K562 (cell line): ENCODE data around the gene ZNRF1. TPM values are rescaled to one million over a fixed set of nuclear protein-coding genes. Genes with fewer than 3 reads are reported as not detected.

Source experiments
- ATAC-seq: fragments of 200-7000 bp; cut with Tn5 transposase; 3 replicates; pipeline ENCODE4 v1.9.1; 2020; ENCODE audit warnings: moderate library complexity
- BruUV-seq: library from RNA; stranded (reverse); fragments of 400-500 nt; replicated peaks from 2 replicates; lab custom pipeline; 2021; lab: Mats Ljungman, UMichigan
- CTCF ChIA-PET: fragments of 300-600 bp; formaldehyde crosslinking; extraction: SDS; loops from one replicate; lab custom pipeline; 2021; ENCODE audit warnings: low intra/inter-chr PET ratio; lab: Yijun Ruan, JAX
- POLR2A ChIA-PET: fragments of 300-600, 350-650 bp; sonication (Branson Sonifier 250); formaldehyde crosslinking; extraction: SDS; loops from one replicate; lab custom pipeline; 2021; ENCODE audit warnings: antibody characterized with exemption, inconsistent platforms; lab: Yijun Ruan, JAX
- DNase-seq, 4 experiments: peaks; one replicate each; pipeline versions ENCODE4 v3.0.0 to v3.0.0-alpha.2; 2011 to 2018; ENCODE audit warnings: low spot score in 3 of 4, mixed read lengths in 3 of 4; ENCODE audit errors: extremely low read depth in 1 of 4
- FAIRE-seq: peaks from 2 replicates; lab custom pipeline; 2011; peaks lifted over from hg19 to GRCh38; lab: Jason Lieb, UNC
- H2AFZ ChIP-seq: 2 replicates; pipeline ENCODE4 v1.6.0; 2011; ENCODE audit warnings: low read depth, low read length, control low read depth, inconsistent platforms
- H3K27ac ChIP-seq: fragments of 200-600 bp; 3 replicates; pipeline ENCODE4 v1.8.0; 2011; ENCODE audit warnings: low read depth, mild to moderate bottlenecking, control low read depth, inconsistent platforms, low read length, moderate library complexity, mixed read lengths; ENCODE audit errors: extremely low read depth
- H3K27me3 ChIP-seq, 2 experiments: fragments of 300-600 bp in 1 of 2; 2 replicates in 1 of 2; 3 replicates in 1 of 2; pipeline versions ENCODE4 v1.6.0 to v1.8.0; 2011; ENCODE audit warnings: inconsistent platforms in 2 of 2, low read length in 2 of 2, mild to moderate bottlenecking in 1 of 2, mixed read lengths in 1 of 2, moderate library complexity in 1 of 2; ENCODE audit not compliant: control insufficient read depth in 2 of 2, insufficient read depth in 2 of 2
- H3K36me3 ChIP-seq: fragments of 300-600 bp; 3 replicates; pipeline ENCODE4 v1.8.0; 2011; ENCODE audit warnings: mild to moderate bottlenecking, low read length, inconsistent platforms; ENCODE audit not compliant: control insufficient read depth, insufficient read depth
- H3K4me1 ChIP-seq, 2 experiments: fragments of 200-600 bp in 1 of 2; replicated peaks in 1 of 2; 2 replicates in 1 of 2; 3 replicates in 1 of 2; pipeline versions ENCODE4 v1.5.1 to v1.8.0; 2011; ENCODE audit warnings: inconsistent platforms in 2 of 2, low read length in 2 of 2, mild to moderate bottlenecking in 1 of 2, mixed read lengths in 1 of 2, moderate library complexity in 1 of 2; ENCODE audit not compliant: control insufficient read depth in 2 of 2, insufficient read depth in 2 of 2
- H3K4me2 ChIP-seq: 2 replicates; pipeline ENCODE4 v1.6.1; 2011; ENCODE audit warnings: low read length, control low read depth, inconsistent platforms, mixed read lengths; ENCODE audit not compliant: insufficient read depth
- H3K4me3 ChIP-seq: fragments of 200-600 bp; sonication (generic), shearing (Covaris generic); 2 replicates; pipeline ENCODE4 v1.5.1; 2016; ENCODE audit warnings: control low read depth, inconsistent platforms
- H3K79me2 ChIP-seq: fragments of 200-600 bp; 3 replicates; pipeline ENCODE4 v1.8.0; 2011; ENCODE audit warnings: low read length, inconsistent platforms; ENCODE audit not compliant: control insufficient read depth, insufficient read depth
- H3K9ac ChIP-seq, 2 experiments: 2 replicates each; pipeline versions ENCODE4 v1.6.0 to v1.6.1; 2011; ENCODE audit warnings: low read depth in 2 of 2, low read length in 2 of 2, control low read depth in 1 of 2, inconsistent platforms in 1 of 2, mild to moderate bottlenecking in 1 of 2, mixed read lengths in 1 of 2; ENCODE audit not compliant: insufficient read depth in 1 of 2
- H3K9me1 ChIP-seq: one replicate; pipeline ENCODE4 v1.6.0; 2011; ENCODE audit warnings: inconsistent platforms, mild to moderate bottlenecking, low read length, moderate library complexity; ENCODE audit not compliant: control insufficient read depth, insufficient read depth
- H3K9me3 ChIP-seq: replicated peaks from 2 replicates; pipeline ENCODE4 v1.5.1; 2011; ENCODE audit warnings: low read depth, low read length, inconsistent platforms; ENCODE audit not compliant: control insufficient read depth, insufficient read depth
- H4K20me1 ChIP-seq: replicated peaks from 2 replicates; pipeline ENCODE4 v1.6.1; 2011; ENCODE audit warnings: low read length, inconsistent platforms, mixed read lengths; ENCODE audit not compliant: control insufficient read depth, insufficient read depth
- BACH1 ChIP-seq: fragments of 200-800 bp; sonication (Bioruptor generic); IDR thresholded peaks from 2 replicates; pipeline ENCODE4 v1.6.1; 2016; ENCODE audit warnings: missing genetic modification characterization, missing compliant biosample characterization
- BHLHE40 ChIP-seq: IDR thresholded peaks from 2 replicates; pipeline ENCODE4 v1.6.1; 2011; ENCODE audit warnings: low read length, improper control_type of control experiment
- CCAR2 ChIP-seq: fragments of 200-400 bp; formaldehyde crosslinking; IDR thresholded peaks from 2 replicates; pipeline ENCODE4 v1.6.1; 2017; ENCODE audit warnings: mild to moderate bottlenecking, low read depth, low read length
- DMBX1 ChIP-seq: fragments of 250-450 bp; sonication (Bioruptor Pico); IDR thresholded peaks from 2 replicates; pipeline ENCODE4 v1.8.0; 2022; ENCODE audit warnings: inconsistent platforms, mild to moderate bottlenecking, moderate library complexity, borderline replicate concordance
- HIVEP1 ChIP-seq: fragments of 250-450 bp; sonication (Bioruptor Pico); IDR thresholded peaks from 2 replicates; pipeline ENCODE4 v1.4.0; 2020; ENCODE audit warnings: mild to moderate bottlenecking
- KAT8 ChIP-seq: fragments of 450-650 bp; IDR thresholded peaks from 2 replicates; pipeline ENCODE4 v1.6.1; 2016; ENCODE audit warnings: low read depth, mild to moderate bottlenecking
- MYBL2 ChIP-seq, 2 experiments: fragments of 450-650 bp in 1 of 2; sonication (generic) in 1 of 2; formaldehyde crosslinking in 1 of 2; IDR thresholded peaks; 2 replicates each; pipeline versions ENCODE4 v1.6.1 to v1.8.1; 2017 to 2022; ENCODE audit warnings: borderline replicate concordance in 1 of 2, inconsistent platforms in 1 of 2, low read depth in 1 of 2, mild to moderate bottlenecking in 1 of 2, missing genetic modification reagents in 1 of 2, moderate library complexity in 1 of 2
- PHF8 ChIP-seq: fragments of 200-600 bp; sonication (generic); IDR thresholded peaks from 2 replicates; pipeline ENCODE4 v1.6.1; 2012; ENCODE audit warnings: mixed run types, mild to moderate bottlenecking, inconsistent platforms, low read length, moderate library complexity, borderline replicate concordance
- PRDM10 ChIP-seq: fragments of 450-650 bp; IDR thresholded peaks from 2 replicates; pipeline ENCODE4 v1.6.1; 2018; ENCODE audit not compliant: partially characterized antibody
- RBM17 ChIP-seq: fragments of 200-400 bp; formaldehyde crosslinking; IDR thresholded peaks from 2 replicates; pipeline ENCODE4 v1.6.1; 2017; ENCODE audit warnings: low read depth, mild to moderate bottlenecking, low read length, borderline replicate concordance
- TCFL5 ChIP-seq: fragments of 250-450 bp; sonication (Bioruptor Pico); conservative IDR thresholded peaks from 2 replicates; pipeline ENCODE4 v1.6.1; 2021; ENCODE audit warnings: mild to moderate bottlenecking, moderate library complexity, matching md5 sums
- U2AF2 ChIP-seq: fragments of 200-400 bp; formaldehyde crosslinking; optimal IDR thresholded peaks from 2 replicates; pipeline ENCODE3; 2017; ENCODE audit warnings: low read depth, mild to moderate bottlenecking, low read length
- ZNF23 ChIP-seq: fragments of 250-450 bp; sonication (Bioruptor Pico); IDR thresholded peaks from 2 replicates; pipeline ENCODE4 v1.4.0; 2020; ENCODE audit warnings: mild to moderate bottlenecking
- ZNF639 ChIP-seq, 2 experiments: fragments of 200-800 bp in 1 of 2; sonication (Bioruptor generic) in 1 of 2; sonication (generic) in 1 of 2; formaldehyde crosslinking in 1 of 2; IDR thresholded peaks in 1 of 2; conservative IDR thresholded peaks in 1 of 2; 2 replicates each; pipeline versions ENCODE4 v1.5.0 to v1.6.1; 2016 to 2020; ENCODE audit warnings: missing compliant biosample characterization in 1 of 2, missing genetic modification characterization in 1 of 2, missing genetic modification reagents in 1 of 2
- WGBS: fragments of 100-300 bp; shearing (Covaris generic); methylation state at CpG from one replicate; pipeline ENCODE4 v1.1.6; 2016; ENCODE audit warnings: low coverage, mixed read lengths; ENCODE audit not compliant: insufficient coverage; ENCODE audit errors: missing lambda C conversion rate; 5-methylcytosine and 5-hydroxymethylcytosine counted together
- in situ Hi-C: fragments of 300-500 bp; cut with MboI; formaldehyde crosslinking; loops from 4 replicates; pipeline ENCODE4 v1.15.0; 2018; ENCODE audit warnings: inconsistent platforms, mixed read lengths
- intact Hi-C: fragments of 100-400 bp; cut with micrococcal nuclease; formaldehyde crosslinking; loops from 2 replicates; pipeline ENCODE4 v1.14.2; 2022
- polyA plus RNA-seq, 8 experiments: library from polyadenylated mRNA; depleted of rRNA in 4 of 8; stranded (reverse) in 5 of 8; unstranded in 3 of 8; fragments of >200 nt; fragmentation: Nextera tagmentation in 2 of 8; fragmentation: Illumina TruSeq in 1 of 8; extraction: Ambion mirVana in 2 of 8; extraction: Trizol in 1 of 8; gene quantifications; 2 replicates each; pipeline versions ENCODE4 v1.2.1 to v1.2.3, GENCODE V29; 2011 to 2014; ENCODE audit warnings: inconsistent platforms in 1 of 8, missing spikeins in 1 of 8
- total RNA-seq, 7 experiments: library from RNA; depleted of rRNA in 6 of 7; stranded (reverse); fragments of >200 nt in 6 of 7; fragmentation: Illumina TruSeq in 2 of 7; extraction: Trizol in 2 of 7; gene quantifications; 2 replicates each; pipeline versions ENCODE4 v1.2.1 to v1.2.3, GENCODE V29; 2011 to 2021; ENCODE audit warnings: low replicate concordance in 1 of 7

ZNRF1 gene
- total and polyA plus RNA-seq, 9 of the 15 experiments (the other 6 are each of a cell fraction or from before 2014, with no cell fraction given), result 9.5 to 37.7 (median 20.0) TPM

GRCh38 chr16:75019007-75019406 is 20.2 kb downstream of the ZNRF1 start:
- in situ Hi-C loops (no loop called here), intact Hi-C loops (no loop called here)
- 0 out of 3 replicates have a peak, but pooled peaks have one; percentile 27 for ATAC-seq
- ChIA-PET CTCF (no interaction called here), POLR2A (no interaction called here)
- no peak overlapping the region for H2AFZ ChIP-seq
- no peak overlapping the region for H3K4me3 ChIP-seq
- H3K27ac ChIP-seq, result no peak overlapping the region
- peaks cover 3 to 14% of the 10 kb centered on the region in 2 experiments for H3K4me1 ChIP-seq
- 64% methylated on average over 7 of the region's 8 CpGs for WGBS
- no peaks in the 10 kb centered on the region; the same call in 2 of the 3 replicates for H3K36me3 ChIP-seq
- no peak for DNase-seq
- no TSS peak for BruUV-seq
- H3K9me3 ChIP-seq, result peaks cover 5% of the 10 kb centered on the region; the same call in 1 of the 2 replicates
- no peaks in the 10 kb centered on the region for H3K27me3 ChIP-seq
- no peaks in the 10 kb centered on the region for H3K9me1 ChIP-seq
- no peaks in the 10 kb centered on the region for H4K20me1 ChIP-seq
- no peak overlapping the region for H3K4me2 ChIP-seq
- H3K79me2 ChIP-seq, result peaks cover 90% of the 10 kb centered on the region
- no peak overlapping the region for H3K9ac ChIP-seq
- no peak for FAIRE-seq
- no peak for TF ChIP-seq CCAR2
- no peak for TF ChIP-seq BACH1 (tag)
- TF ChIP-seq BHLHE40, result no peak
- no peak for TF ChIP-seq TCFL5 (CRISPR knock-in tag)
- TF ChIP-seq HIVEP1 (CRISPR knock-in tag), result no peak
- TF ChIP-seq U2AF2, result no peak
- no peak for TF ChIP-seq DMBX1 (CRISPR knock-in tag)
- no peak for TF ChIP-seq RBM17
- no peak for TF ChIP-seq ZNF639 (CRISPR knock-in tag; conservative IDR thresholded peaks at IDR 0.05 in 1 of 2, IDR thresholded peaks at IDR 0.05 in 1 of 2)
- TF ChIP-seq ZNF23 (CRISPR knock-in tag), result no peak
- TF ChIP-seq PHF8, result no peak
- TF ChIP-seq KAT8, result no peak
- no peak for TF ChIP-seq MYBL2 (IDR thresholded peaks at IDR 0.05; ENCODE audit: low read depth)
- TF ChIP-seq MYBL2 (CRISPR knock-in tag; IDR thresholded peaks at IDR 0.05; ENCODE audit: borderline replicate concordance), result no peak
- no peak for TF ChIP-seq PRDM10
